ENCODE results near the gene PRKN.

The PRKN gene

DNA sequence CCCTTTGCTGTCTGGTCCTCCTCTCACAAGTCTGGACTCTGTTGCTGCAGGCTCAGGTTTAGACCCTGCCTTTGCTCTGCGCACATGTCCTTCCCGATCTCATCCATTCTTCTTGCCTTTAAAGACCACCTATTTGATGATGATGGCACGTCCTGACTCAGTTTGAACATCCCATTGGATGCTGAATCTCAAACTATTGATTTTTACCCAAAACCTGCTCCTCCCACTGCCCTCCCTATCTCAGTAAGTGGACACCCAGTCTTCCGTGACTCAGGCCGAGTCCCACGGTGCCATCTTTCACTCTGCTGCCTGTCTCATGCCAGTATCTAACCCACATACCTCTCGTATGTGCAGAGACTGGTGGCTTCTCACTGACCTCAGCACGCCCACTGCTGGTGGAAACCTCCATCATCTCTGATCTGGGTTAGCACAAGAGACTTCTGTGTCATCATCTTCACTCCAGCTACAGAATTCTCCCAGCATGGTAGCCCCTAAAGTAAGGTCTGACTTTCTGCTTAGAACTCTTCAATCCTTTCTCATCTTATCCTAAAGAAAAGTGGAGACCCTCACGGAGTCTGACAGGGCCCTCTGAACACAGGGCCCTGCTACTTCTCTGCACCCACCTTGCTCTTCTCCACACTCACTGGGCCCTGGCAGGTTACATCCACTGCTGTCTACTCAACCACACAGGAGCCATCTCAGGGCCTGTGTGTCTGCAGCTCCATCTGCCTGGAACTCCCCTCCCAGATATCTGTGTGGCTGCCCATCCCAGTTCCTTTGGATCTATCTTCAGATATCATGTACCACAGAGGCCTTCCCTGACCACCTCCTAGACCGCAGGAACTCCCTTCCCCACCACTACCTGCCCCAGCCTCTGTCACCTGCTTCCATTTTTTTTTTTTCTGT, 1066.6 kb downstream of the PRKN start:
- TF ChIP-seq, protein P1, sequence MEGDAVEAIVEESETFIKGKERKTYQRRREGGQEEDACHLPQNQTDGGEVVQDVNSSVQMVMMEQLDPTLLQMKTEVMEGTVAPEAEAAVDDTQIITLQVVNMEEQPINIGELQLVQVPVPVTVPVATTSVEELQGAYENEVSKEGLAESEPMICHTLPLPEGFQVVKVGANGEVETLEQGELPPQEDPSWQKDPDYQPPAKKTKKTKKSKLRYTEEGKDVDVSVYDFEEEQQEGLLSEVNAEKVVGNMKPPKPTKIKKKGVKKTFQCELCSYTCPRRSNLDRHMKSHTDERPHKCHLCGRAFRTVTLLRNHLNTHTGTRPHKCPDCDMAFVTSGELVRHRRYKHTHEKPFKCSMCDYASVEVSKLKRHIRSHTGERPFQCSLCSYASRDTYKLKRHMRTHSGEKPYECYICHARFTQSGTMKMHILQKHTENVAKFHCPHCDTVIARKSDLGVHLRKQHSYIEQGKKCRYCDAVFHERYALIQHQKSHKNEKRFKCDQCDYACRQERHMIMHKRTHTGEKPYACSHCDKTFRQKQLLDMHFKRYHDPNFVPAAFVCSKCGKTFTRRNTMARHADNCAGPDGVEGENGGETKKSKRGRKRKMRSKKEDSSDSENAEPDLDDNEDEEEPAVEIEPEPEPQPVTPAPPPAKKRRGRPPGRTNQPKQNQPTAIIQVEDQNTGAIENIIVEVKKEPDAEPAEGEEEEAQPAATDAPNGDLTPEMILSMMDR (IDR thresholded peaks at IDR 0.05; ENCODE audit: low read depth, low read length, missing control alignments): peak; percentile 12
- no peak for DNase-seq (ENCODE audit: low read depth)
- H3K4me3 ChIP-seq (ENCODE audit: low read depth, low read length): no peak overlapping the region

DNA sequence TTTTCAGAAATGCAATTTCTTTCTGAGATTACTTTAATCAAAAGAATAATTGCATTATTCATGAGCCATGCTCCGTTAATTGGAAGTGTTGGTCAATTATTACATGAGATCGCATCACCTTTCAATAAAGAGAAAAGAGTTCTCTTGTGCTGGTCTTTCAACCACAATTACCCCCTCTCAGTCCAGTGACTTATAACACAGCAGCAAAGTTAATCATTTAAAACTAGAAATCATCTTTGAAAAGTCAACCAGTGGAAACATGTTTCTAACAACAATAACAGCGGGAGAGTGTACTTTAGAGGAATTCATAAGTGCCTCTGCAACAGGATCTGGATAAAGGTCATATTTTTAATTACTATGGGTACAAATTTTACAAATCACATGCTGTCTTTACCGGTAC, 1069.4 kb downstream of the PRKN start:
- TF ChIP-seq, protein P1 (IDR thresholded peaks at IDR 0.05; ENCODE audit: low read depth, low read length, missing control alignments): no peak

DNA sequence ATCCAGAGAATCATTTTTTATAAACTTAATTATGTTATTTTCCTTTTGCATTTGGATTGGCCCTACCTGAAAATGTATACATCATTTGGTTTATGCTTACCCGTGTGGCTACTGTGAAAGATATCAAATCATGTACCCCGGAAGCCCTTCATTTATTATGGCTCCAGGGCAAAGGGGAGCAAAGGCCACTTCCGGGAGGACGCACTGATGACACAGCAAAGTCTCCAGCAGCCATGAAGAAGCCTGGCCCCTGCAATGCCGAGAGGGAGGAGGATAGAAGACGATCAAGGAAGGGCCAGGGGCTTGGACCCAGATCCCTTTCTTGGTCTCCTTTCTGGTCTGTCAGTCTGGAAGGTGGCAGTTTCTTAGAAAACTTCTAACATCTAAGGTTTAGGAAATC, 1073.4 kb downstream of the PRKN start:
- H3K4me3 ChIP-seq (ENCODE audit: low read depth, low read length): no peak overlapping the region
- TF ChIP-seq, protein P1 (IDR thresholded peaks at IDR 0.05; ENCODE audit: low read depth, low read length, missing control alignments): no peak
- no peak for DNase-seq (ENCODE audit: low read depth)

More for the DNA sequence above, 1069.4 kb downstream of the PRKN start:
- no peak overlapping the region for H3K4me3 ChIP-seq (ENCODE audit: low read depth, low read length)
- no peak for DNase-seq (ENCODE audit: low read depth)

DNA sequence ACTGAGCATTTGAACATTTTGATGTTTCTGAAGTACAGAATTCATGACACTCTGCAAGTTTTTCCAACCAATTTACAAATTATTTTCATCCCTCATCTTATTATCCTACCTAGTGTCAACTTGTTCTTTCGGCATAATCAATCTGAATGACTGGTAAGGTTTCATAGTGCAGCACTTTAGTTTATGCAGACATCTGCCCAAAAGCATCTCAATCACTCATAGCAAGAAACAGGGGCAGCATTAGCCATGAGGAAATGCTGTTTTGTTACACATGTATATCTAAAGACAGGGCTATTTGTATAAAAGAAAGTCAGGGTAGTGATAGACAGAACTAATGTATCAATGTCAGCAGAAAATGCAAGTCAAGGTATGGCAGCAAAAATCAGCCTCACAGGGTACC, 1075.6 kb downstream of the PRKN start:
- TF ChIP-seq, protein P1 (IDR thresholded peaks at IDR 0.05; ENCODE audit: low read depth, low read length, missing control alignments): no peak
- no peak overlapping the region for H3K4me3 ChIP-seq (ENCODE audit: low read depth, low read length)
- DNase-seq (ENCODE audit: low read depth): no peak

DNA sequence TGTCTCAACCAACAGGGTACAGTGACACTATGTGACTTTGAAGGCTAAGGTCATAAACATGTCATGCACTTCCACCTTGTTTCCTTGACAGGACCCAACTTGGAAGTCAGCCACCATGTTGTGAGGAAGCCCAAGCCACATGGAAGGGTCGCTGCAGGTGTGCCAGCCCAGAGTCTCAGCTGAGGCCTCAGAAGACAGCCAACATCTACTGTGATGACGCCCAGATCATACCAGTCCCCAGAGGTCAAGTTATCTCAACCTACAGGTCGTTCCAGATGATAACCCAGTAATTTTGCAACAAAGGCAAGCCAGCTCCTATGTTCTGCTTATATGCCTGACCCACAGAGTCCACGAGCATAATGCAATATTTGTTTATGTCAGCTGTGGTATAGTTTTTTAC, 1077.7 kb downstream of the PRKN start:
- H3K4me3 ChIP-seq (ENCODE audit: low read depth, low read length): no peak overlapping the region
- no peak for DNase-seq (ENCODE audit: low read depth)
- TF ChIP-seq, protein P1 (IDR thresholded peaks at IDR 0.05; ENCODE audit: low read depth, low read length, missing control alignments): no peak

DNA sequence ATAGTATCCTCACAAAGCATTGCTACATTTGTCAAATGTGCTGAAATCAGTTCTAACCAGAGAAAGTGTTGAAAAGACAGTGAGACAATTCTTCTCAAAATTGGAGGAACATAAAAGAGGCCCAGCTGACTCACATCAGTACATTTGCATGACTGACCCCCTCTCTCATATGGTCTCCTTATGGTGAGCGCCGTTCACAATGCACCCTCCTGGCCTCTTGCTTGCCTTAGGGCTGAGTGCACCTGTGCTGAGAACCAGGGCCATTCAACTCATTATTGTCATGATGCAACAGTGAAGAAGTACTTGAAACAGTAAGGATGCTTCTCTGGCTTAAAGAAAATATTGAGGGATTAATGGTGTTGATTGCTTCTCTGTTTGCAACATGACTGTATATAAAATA, 1078.5 kb downstream of the PRKN start:
- TF ChIP-seq, protein P1 (IDR thresholded peaks at IDR 0.05; ENCODE audit: low read depth, low read length, missing control alignments): no peak
- DNase-seq (ENCODE audit: low read depth): no peak
- no peak overlapping the region for H3K4me3 ChIP-seq (ENCODE audit: low read depth, low read length)

DNA sequence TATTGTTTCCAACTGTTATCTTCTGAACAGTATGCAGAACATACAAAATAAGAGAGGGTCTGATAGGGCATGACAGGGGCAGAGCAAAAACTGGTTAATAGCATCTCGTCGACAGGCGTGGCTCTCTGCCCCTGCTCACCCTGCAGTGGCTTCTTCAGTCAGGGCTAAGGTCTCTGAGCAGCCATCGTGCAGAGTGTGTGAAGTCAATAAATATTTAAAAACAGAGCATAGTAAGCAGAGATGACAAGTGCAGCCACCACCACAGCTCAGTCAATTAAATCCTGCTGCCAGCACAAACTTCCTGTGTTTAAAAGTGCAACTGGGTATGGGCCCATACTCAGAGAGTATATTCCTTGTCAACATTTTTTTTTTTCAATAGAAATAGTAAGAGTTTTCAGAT, 1080.3 kb downstream of the PRKN start:
- TF ChIP-seq, protein P1 (IDR thresholded peaks at IDR 0.05; ENCODE audit: low read depth, low read length, missing control alignments): no peak
- DNase-seq (ENCODE audit: low read depth): no peak
- H3K4me3 ChIP-seq (ENCODE audit: low read depth, low read length): no peak overlapping the region

All from GM12864 (cell line).